Measurements from ENCODE around the gene RABGAP1L. TPM values are rescaled to one million over a fixed set of nuclear protein-coding genes. Genes with fewer than 3 reads are reported as not detected.

The RABGAP1L gene
- total and polyA plus RNA-seq, 2 of the 4 experiments (the other 2 are of a cell fraction), result 7.9 to 26.7 TPM

GRCh38 chr1:174968750-174969244 is 809.5 kb downstream of the RABGAP1L start:
- ATAC-seq (ENCODE audit: low read depth) (peak; percentile 56), DNase-seq (peak; percentile 57)
- no peaks in the 10 kb centered on the region for H4K20me1 ChIP-seq (ENCODE audit: insufficient read depth, low read length)
- dilution Hi-C loops (cut with HindIII; ENCODE audit: low sequenced_read_pairs, unreplicated experiment), result no loop called here
- no peak overlapping the region for H2BK5ac ChIP-seq (ENCODE audit: low read depth, low read length, poor library complexity, severe bottlenecking)
- H3K79me1 ChIP-seq (ENCODE audit: low read depth in 1 of 2, low read length in 2 of 2), result no peaks in the 10 kb centered on the region
- TF ChIP-seq MAFK (IDR thresholded peaks at IDR 0.05; ENCODE audit: low read depth, low read length), result no peak
- TF ChIP-seq MAZ (IDR thresholded peaks at IDR 0.05; ENCODE audit: borderline replicate concordance, low read depth, low read length), result no peak
- no peak for TF ChIP-seq NFE2L2 (IDR thresholded peaks at IDR 0.05; ENCODE audit: low read depth, low read length)
- no peak for TF ChIP-seq MXI1 (IDR thresholded peaks at IDR 0.05; ENCODE audit: borderline replicate concordance, low read depth, low read length)
- TF ChIP-seq FOS (IDR thresholded peaks at IDR 0.05; ENCODE audit: low read depth, low read length), result no peak
- no peak for TF ChIP-seq SMC3 (IDR thresholded peaks at IDR 0.05; ENCODE audit: low read depth, low read length)
- no peak for TF ChIP-seq CHD1 (IDR thresholded peaks at IDR 0.05; ENCODE audit: low read depth, low read length)
- no peak for TF ChIP-seq CEBPB (IDR thresholded peaks at IDR 0.05; ENCODE audit: low read depth, low read length)
- TF ChIP-seq, protein P1, sequence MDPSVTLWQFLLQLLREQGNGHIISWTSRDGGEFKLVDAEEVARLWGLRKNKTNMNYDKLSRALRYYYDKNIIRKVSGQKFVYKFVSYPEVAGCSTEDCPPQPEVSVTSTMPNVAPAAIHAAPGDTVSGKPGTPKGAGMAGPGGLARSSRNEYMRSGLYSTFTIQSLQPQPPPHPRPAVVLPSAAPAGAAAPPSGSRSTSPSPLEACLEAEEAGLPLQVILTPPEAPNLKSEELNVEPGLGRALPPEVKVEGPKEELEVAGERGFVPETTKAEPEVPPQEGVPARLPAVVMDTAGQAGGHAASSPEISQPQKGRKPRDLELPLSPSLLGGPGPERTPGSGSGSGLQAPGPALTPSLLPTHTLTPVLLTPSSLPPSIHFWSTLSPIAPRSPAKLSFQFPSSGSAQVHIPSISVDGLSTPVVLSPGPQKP (IDR thresholded peaks at IDR 0.05; ENCODE audit: borderline replicate concordance, low read depth, low read length), result no peak
- TF ChIP-seq, protein P2, sequence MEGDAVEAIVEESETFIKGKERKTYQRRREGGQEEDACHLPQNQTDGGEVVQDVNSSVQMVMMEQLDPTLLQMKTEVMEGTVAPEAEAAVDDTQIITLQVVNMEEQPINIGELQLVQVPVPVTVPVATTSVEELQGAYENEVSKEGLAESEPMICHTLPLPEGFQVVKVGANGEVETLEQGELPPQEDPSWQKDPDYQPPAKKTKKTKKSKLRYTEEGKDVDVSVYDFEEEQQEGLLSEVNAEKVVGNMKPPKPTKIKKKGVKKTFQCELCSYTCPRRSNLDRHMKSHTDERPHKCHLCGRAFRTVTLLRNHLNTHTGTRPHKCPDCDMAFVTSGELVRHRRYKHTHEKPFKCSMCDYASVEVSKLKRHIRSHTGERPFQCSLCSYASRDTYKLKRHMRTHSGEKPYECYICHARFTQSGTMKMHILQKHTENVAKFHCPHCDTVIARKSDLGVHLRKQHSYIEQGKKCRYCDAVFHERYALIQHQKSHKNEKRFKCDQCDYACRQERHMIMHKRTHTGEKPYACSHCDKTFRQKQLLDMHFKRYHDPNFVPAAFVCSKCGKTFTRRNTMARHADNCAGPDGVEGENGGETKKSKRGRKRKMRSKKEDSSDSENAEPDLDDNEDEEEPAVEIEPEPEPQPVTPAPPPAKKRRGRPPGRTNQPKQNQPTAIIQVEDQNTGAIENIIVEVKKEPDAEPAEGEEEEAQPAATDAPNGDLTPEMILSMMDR (conservative IDR thresholded peaks at IDR 0.05; ENCODE audit: low read depth, low read length), result no peak
- no peak for TF ChIP-seq RAD21 (IDR thresholded peaks at IDR 0.05; ENCODE audit: low read length)
- no peak for TF ChIP-seq RCOR1 (IDR thresholded peaks at IDR 0.05; ENCODE audit: insufficient replicate concordance, low read length)
- no peak for TF ChIP-seq BHLHE40 (IDR thresholded peaks at IDR 0.05; ENCODE audit: low read depth, low read length)
- no peaks in the 10 kb centered on the region for H3K4me1 ChIP-seq (ENCODE audit: control insufficient read depth, insufficient read depth, low read length)
- H2BK20ac ChIP-seq (ENCODE audit: low read depth, low read length), result no peak overlapping the region
- CTCF ChIA-PET, result no interaction called here
- no peak overlapping the region for H2AFZ ChIP-seq (replicated peaks; ENCODE audit: low read length, poor library complexity)
- H3K4me2 ChIP-seq (ENCODE audit: low read depth, low read length), result no peak overlapping the region
- no peak overlapping the region for H3K9ac ChIP-seq (ENCODE audit: low read depth, low read length)
- H2BK15ac ChIP-seq (ENCODE audit: low read depth, low read length), result no peak overlapping the region
- no peak overlapping the region for H3K18ac ChIP-seq (ENCODE audit: low read depth, low read length)
- no peak overlapping the region for H4K5ac ChIP-seq (ENCODE audit: low read depth, low read length)
- H3K9me3 ChIP-seq (ENCODE audit: control insufficient read depth, insufficient read depth, low read length), result no peaks in the 10 kb centered on the region
- no peaks in the 10 kb centered on the region for H3K36me3 ChIP-seq (ENCODE audit: control insufficient read depth, insufficient read depth, low read length)
- H2BK120ac ChIP-seq (ENCODE audit: low read depth, low read length), result no peak overlapping the region
- no peak overlapping the region for H3K56ac ChIP-seq (ENCODE audit: extremely low read depth, insufficient read depth, low read length)
- in situ Hi-C loops (cut with MboI; ENCODE audit: low sequenced_read_pairs), result no loop called here
- no peak overlapping the region for H3K27ac ChIP-seq (ENCODE audit: insufficient read depth, low read length)
- no peak overlapping the region for H3K4me3 ChIP-seq (ENCODE audit: insufficient read depth, low read depth, low read length)
- H3K14ac ChIP-seq (replicated peaks; ENCODE audit: low read depth, low read length), result no peak overlapping the region
- no TSS peak for BruUV-seq (replicated peaks)
- no peak overlapping the region for H2AK9ac ChIP-seq (replicated peaks; ENCODE audit: low read depth, low read length, poor library complexity)
- no peak overlapping the region for H3K4ac ChIP-seq (ENCODE audit: low read depth, low read length)
- H4K8ac ChIP-seq (ENCODE audit: low read depth in 2 of 2, low read length in 2 of 2), result no peak overlapping the region
- intact Hi-C loops (cut with micrococcal nuclease), result no loop called here
- no CpG with 5 or more reads among the region's 5 CpGs for WGBS, 2 experiments (ENCODE audit: extremely low coverage in 2 of 2, insufficient read length in 1 of 2)
- no peak overlapping the region for H3K23ac ChIP-seq (ENCODE audit: low read depth, low read length)
- POLR2A ChIA-PET (ENCODE audit: unreplicated experiment), result no interaction called here
- H3K27me3 ChIP-seq (ENCODE audit: control insufficient read depth, insufficient read depth, low read length), result peaks cover 8% of the 10 kb centered on the region; the same call in 1 of the 2 replicates
- H4K91ac ChIP-seq (ENCODE audit: insufficient read depth, low read depth, low read length), result no peak overlapping the region
- no peaks in the 10 kb centered on the region for H3K9me1 ChIP-seq (ENCODE audit: insufficient read depth, low read length)
- H2AK5ac ChIP-seq (ENCODE audit: low read depth, low read length), result no peak overlapping the region
